GM23338 (cell line): ENCODE results near the gene ATP2A3.

Source experiments
- POLR2AphosphoS5 ChIP-seq: IDR thresholded peaks from 2 replicates; pipeline ENCODE4 v1.6.1; 2016; ENCODE audit warnings: antibody characterized with exemption, low read depth
- TF ChIP-seq, protein P1 (sequence below), 2 experiments: fragments of 200-600 bp in 1 of 2; sonication (generic) in 1 of 2; conservative IDR thresholded peaks; 2 replicates each; pipeline versions ENCODE4 v1.5.1 to v1.6.1; 2016 to 2017; ENCODE audit warnings: antibody characterized with exemption in 2 of 2, low read depth in 2 of 2, mild to moderate bottlenecking in 2 of 2, moderate library complexity in 1 of 2
- TF ChIP-seq, protein P2 (sequence below): IDR thresholded peaks from one replicate; pipeline ENCODE4 v1.6.1; 2018; ENCODE audit warnings: antibody characterized with exemption; ENCODE audit not compliant: unreplicated experiment

DNA sequence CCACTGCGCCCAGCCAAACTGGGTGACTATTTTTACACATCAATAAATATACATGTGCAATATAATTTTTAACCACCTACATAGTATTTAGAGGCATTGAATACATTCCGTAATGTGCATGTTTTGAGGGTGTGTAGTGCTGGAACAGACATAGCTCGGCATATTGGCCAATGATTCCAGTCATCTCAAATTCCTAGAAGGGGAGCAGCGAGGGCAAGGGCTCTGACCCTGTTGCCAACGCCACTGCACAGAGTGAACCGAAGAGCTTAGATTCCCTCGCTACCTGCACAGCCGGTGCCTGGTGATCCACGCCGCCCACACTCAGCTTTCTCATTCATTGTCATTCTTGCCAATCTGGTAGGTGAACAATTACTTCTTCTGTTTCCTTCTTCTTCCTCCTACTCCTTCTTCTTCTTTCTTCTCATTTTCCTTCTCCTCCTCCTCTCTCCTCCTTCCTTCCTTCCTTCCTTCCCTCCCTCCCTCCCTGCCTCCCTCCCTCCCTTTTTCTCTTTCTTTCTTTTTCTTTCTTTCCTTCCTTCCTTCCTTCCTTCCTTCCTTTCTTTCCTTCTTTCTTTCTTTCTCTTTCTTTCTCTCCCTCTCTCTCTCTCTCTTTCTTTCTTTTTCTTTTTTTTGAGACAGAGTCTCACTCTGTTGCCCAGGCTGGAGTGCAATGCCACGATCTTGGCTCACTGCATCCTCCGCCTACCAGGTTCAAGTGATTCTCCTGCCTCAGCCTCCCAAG, 26.3 kb upstream of the ATP2A3 start:
- TF ChIP-seq, protein P1, sequence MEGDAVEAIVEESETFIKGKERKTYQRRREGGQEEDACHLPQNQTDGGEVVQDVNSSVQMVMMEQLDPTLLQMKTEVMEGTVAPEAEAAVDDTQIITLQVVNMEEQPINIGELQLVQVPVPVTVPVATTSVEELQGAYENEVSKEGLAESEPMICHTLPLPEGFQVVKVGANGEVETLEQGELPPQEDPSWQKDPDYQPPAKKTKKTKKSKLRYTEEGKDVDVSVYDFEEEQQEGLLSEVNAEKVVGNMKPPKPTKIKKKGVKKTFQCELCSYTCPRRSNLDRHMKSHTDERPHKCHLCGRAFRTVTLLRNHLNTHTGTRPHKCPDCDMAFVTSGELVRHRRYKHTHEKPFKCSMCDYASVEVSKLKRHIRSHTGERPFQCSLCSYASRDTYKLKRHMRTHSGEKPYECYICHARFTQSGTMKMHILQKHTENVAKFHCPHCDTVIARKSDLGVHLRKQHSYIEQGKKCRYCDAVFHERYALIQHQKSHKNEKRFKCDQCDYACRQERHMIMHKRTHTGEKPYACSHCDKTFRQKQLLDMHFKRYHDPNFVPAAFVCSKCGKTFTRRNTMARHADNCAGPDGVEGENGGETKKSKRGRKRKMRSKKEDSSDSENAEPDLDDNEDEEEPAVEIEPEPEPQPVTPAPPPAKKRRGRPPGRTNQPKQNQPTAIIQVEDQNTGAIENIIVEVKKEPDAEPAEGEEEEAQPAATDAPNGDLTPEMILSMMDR (conservative IDR thresholded peaks at IDR 0.05; ENCODE audit: low read depth in 2 of 2): no peak
- TF ChIP-seq, protein P2, sequence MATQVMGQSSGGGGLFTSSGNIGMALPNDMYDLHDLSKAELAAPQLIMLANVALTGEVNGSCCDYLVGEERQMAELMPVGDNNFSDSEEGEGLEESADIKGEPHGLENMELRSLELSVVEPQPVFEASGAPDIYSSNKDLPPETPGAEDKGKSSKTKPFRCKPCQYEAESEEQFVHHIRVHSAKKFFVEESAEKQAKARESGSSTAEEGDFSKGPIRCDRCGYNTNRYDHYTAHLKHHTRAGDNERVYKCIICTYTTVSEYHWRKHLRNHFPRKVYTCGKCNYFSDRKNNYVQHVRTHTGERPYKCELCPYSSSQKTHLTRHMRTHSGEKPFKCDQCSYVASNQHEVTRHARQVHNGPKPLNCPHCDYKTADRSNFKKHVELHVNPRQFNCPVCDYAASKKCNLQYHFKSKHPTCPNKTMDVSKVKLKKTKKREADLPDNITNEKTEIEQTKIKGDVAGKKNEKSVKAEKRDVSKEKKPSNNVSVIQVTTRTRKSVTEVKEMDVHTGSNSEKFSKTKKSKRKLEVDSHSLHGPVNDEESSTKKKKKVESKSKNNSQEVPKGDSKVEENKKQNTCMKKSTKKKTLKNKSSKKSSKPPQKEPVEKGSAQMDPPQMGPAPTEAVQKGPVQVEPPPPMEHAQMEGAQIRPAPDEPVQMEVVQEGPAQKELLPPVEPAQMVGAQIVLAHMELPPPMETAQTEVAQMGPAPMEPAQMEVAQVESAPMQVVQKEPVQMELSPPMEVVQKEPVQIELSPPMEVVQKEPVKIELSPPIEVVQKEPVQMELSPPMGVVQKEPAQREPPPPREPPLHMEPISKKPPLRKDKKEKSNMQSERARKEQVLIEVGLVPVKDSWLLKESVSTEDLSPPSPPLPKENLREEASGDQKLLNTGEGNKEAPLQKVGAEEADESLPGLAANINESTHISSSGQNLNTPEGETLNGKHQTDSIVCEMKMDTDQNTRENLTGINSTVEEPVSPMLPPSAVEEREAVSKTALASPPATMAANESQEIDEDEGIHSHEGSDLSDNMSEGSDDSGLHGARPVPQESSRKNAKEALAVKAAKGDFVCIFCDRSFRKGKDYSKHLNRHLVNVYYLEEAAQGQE: no peak
- no peak for TF ChIP-seq POLR2AphosphoS5
